Activated naive CD8-positive, alpha-beta T cell treated with anti-CD3 and anti-CD28 coated beads, Interleukin-2, amount 50 U/mL, for 24 hours (primary cell): ENCODE data around the gene MT1HL1.

Experiments
- ATAC-seq: fragments of 150-1000 bp; cut with Tn5 transposase; one replicate; pipeline ENCODE4 v1.10.0; 2021
- DNase-seq: peaks from one replicate; pipeline ENCODE4 v3.0.0; 2021
- H3K27ac Mint-ChIP-seq: one replicate; pipeline ENCODE4 v1.8.0; 2021; ENCODE audit warnings: mild to moderate bottlenecking, mixed read lengths
- H3K27me3 Mint-ChIP-seq: one replicate; pipeline ENCODE4 v1.8.0; 2021; ENCODE audit warnings: mixed read lengths
- H3K36me3 Mint-ChIP-seq: one replicate; pipeline ENCODE4 v1.8.0; 2021; ENCODE audit warnings: low read depth, mixed read lengths
- H3K4me1 Mint-ChIP-seq: one replicate; pipeline ENCODE4 v1.8.0; 2021; ENCODE audit warnings: mixed read lengths
- H3K4me3 Mint-ChIP-seq: one replicate; pipeline ENCODE4 v1.8.0; 2021; ENCODE audit warnings: mild to moderate bottlenecking, moderate library complexity, mixed read lengths
- H3K9me3 Mint-ChIP-seq: one replicate; pipeline ENCODE4 v1.8.0; 2021; ENCODE audit warnings: mixed read lengths

Gene MT1HL1

GRCh38 chr1:237033061-237033460 is 28.8 kb upstream of the MT1HL1 start:
- DNase-seq (no peak), ATAC-seq (no peak)
- Mint-ChIP-seq H3K27ac (no peak overlapping the region), H3K27me3 (peaks cover 3% of the 10 kb centered on the region), H3K4me3 (no peak overlapping the region), H3K36me3 (no peaks in the 10 kb centered on the region), H3K4me1 (no peaks in the 10 kb centered on the region), H3K9me3 (no peaks in the 10 kb centered on the region)

- Mint-ChIP-seq H3K9me3 (no peaks in the 10 kb centered on the region), H3K27me3 (peaks cover 6% of the 10 kb centered on the region), H3K27ac (no peak overlapping the region), H3K4me1 (no peaks in the 10 kb centered on the region), H3K36me3 (no peaks in the 10 kb centered on the region), H3K4me3 (no peak overlapping the region)
- DNase-seq (no peak), ATAC-seq (no peak)
Measured at GRCh38 chr1:237032029-237032428, 27.8 kb upstream of the MT1HL1 start.

- no peak overlapping the region for H3K27ac Mint-ChIP-seq
- DNase-seq (no peak), ATAC-seq (no peak)
- H3K4me1 Mint-ChIP-seq: no peaks in the 10 kb centered on the region
- no peaks in the 10 kb centered on the region for H3K9me3 Mint-ChIP-seq
- no peaks in the 10 kb centered on the region for H3K36me3 Mint-ChIP-seq
- peaks cover 6% of the 10 kb centered on the region for H3K27me3 Mint-ChIP-seq
- no peak overlapping the region for H3K4me3 Mint-ChIP-seq
Measured at GRCh38 chr1:237031480-237031879, 27.2 kb upstream of the MT1HL1 start.

GRCh38 chr1:237029850-237030535 is 25.8 kb upstream of the MT1HL1 start:
- Mint-ChIP-seq H3K27ac (no peak overlapping the region), H3K9me3 (peaks cover 5% of the 10 kb centered on the region), H3K36me3 (no peaks in the 10 kb centered on the region), H3K4me1 (no peaks in the 10 kb centered on the region), H3K4me3 (no peak overlapping the region), H3K27me3 (peaks cover 10% of the 10 kb centered on the region)
- ATAC-seq (no peak), DNase-seq (no peak)

GRCh38 chr1:237029240-237029639 is 25.0 kb upstream of the MT1HL1 start:
- no peak overlapping the region for H3K27ac Mint-ChIP-seq
- no peaks in the 10 kb centered on the region for H3K36me3 Mint-ChIP-seq
- H3K4me1 Mint-ChIP-seq: no peaks in the 10 kb centered on the region
- H3K4me3 Mint-ChIP-seq: no peak overlapping the region
- H3K9me3 Mint-ChIP-seq: peaks cover 5% of the 10 kb centered on the region
- H3K27me3 Mint-ChIP-seq: peaks cover 10% of the 10 kb centered on the region
- no peak for DNase-seq
- no peak for ATAC-seq

- no peak overlapping the region for H3K27ac Mint-ChIP-seq
- DNase-seq (no peak), ATAC-seq (no peak)
- H3K27me3 Mint-ChIP-seq: peaks cover 10% of the 10 kb centered on the region
- H3K4me3 Mint-ChIP-seq: no peak overlapping the region
- H3K4me1 Mint-ChIP-seq: no peaks in the 10 kb centered on the region
- peaks cover 5% of the 10 kb centered on the region for H3K9me3 Mint-ChIP-seq
- no peaks in the 10 kb centered on the region for H3K36me3 Mint-ChIP-seq
Measured at GRCh38 chr1:237025358-237026074, 21.3 kb upstream of the MT1HL1 start.

GRCh38 chr1:237018896-237019295 is 14.7 kb upstream of the MT1HL1 start:
- no peaks in the 10 kb centered on the region for H3K9me3 Mint-ChIP-seq
- ATAC-seq (no peak), DNase-seq (no peak)
- no peaks in the 10 kb centered on the region for H3K27me3 Mint-ChIP-seq
- H3K27ac Mint-ChIP-seq: no peak overlapping the region
- H3K4me1 Mint-ChIP-seq: no peaks in the 10 kb centered on the region
- no peak overlapping the region for H3K4me3 Mint-ChIP-seq
- H3K36me3 Mint-ChIP-seq: no peaks in the 10 kb centered on the region

- H3K9me3 Mint-ChIP-seq: no peaks in the 10 kb centered on the region
- no peaks in the 10 kb centered on the region for H3K4me1 Mint-ChIP-seq
- H3K27me3 Mint-ChIP-seq: no peaks in the 10 kb centered on the region
- no peak overlapping the region for H3K27ac Mint-ChIP-seq
- H3K4me3 Mint-ChIP-seq: no peak overlapping the region
- ATAC-seq (no peak), DNase-seq (no peak)
- H3K36me3 Mint-ChIP-seq: no peaks in the 10 kb centered on the region
Measured at GRCh38 chr1:237016626-237017025, 12.4 kb upstream of the MT1HL1 start.

GRCh38 chr1:237013608-237014007 is 9.4 kb upstream of the MT1HL1 start:
- no peaks in the 10 kb centered on the region for H3K9me3 Mint-ChIP-seq
- ATAC-seq (no peak), DNase-seq (no peak)
- no peaks in the 10 kb centered on the region for H3K36me3 Mint-ChIP-seq
- H3K4me3 Mint-ChIP-seq: no peak overlapping the region
- H3K27ac Mint-ChIP-seq: no peak overlapping the region
- no peaks in the 10 kb centered on the region for H3K4me1 Mint-ChIP-seq
- H3K27me3 Mint-ChIP-seq: peaks cover 3% of the 10 kb centered on the region

- Mint-ChIP-seq H3K27ac (no peak overlapping the region), H3K9me3 (no peaks in the 10 kb centered on the region), H3K36me3 (no peaks in the 10 kb centered on the region), H3K27me3 (peaks cover 3% of the 10 kb centered on the region), H3K4me3 (no peak overlapping the region), H3K4me1 (no peaks in the 10 kb centered on the region)
- ATAC-seq (no peak), DNase-seq (no peak)
Measured at GRCh38 chr1:237012788-237013383, 8.6 kb upstream of the MT1HL1 start.

GRCh38 chr1:237012361-237012760 is 8.1 kb upstream of the MT1HL1 start:
- Mint-ChIP-seq H3K4me3 (no peak overlapping the region), H3K9me3 (no peaks in the 10 kb centered on the region), H3K27me3 (peaks cover 3% of the 10 kb centered on the region), H3K4me1 (no peaks in the 10 kb centered on the region), H3K36me3 (no peaks in the 10 kb centered on the region), H3K27ac (no peak overlapping the region)
- DNase-seq (no peak), ATAC-seq (no peak)

GRCh38 chr1:237011432-237011831 is 7.2 kb upstream of the MT1HL1 start:
- H3K4me1 Mint-ChIP-seq: no peaks in the 10 kb centered on the region
- no peaks in the 10 kb centered on the region for H3K9me3 Mint-ChIP-seq
- H3K27ac Mint-ChIP-seq: no peak overlapping the region
- H3K27me3 Mint-ChIP-seq: peaks cover 3% of the 10 kb centered on the region
- no peaks in the 10 kb centered on the region for H3K36me3 Mint-ChIP-seq
- DNase-seq: no peak
- no peak for ATAC-seq
- no peak overlapping the region for H3K4me3 Mint-ChIP-seq

- Mint-ChIP-seq H3K4me1 (no peaks in the 10 kb centered on the region), H3K4me3 (no peak overlapping the region), H3K9me3 (no peaks in the 10 kb centered on the region), H3K27ac (no peak overlapping the region), H3K36me3 (no peaks in the 10 kb centered on the region), H3K27me3 (peaks cover 5% of the 10 kb centered on the region)
- ATAC-seq (no peak), DNase-seq (no peak)
Measured at GRCh38 chr1:237009611-237010010, 5.4 kb upstream of the MT1HL1 start.

- Mint-ChIP-seq H3K27ac (no peak overlapping the region), H3K4me3 (no peak overlapping the region), H3K4me1 (no peaks in the 10 kb centered on the region), H3K36me3 (no peaks in the 10 kb centered on the region), H3K9me3 (no peaks in the 10 kb centered on the region), H3K27me3 (peaks cover 7% of the 10 kb centered on the region)
- no peak for ATAC-seq
- DNase-seq: no peak
Measured at GRCh38 chr1:237007147-237007881, 3.1 kb upstream of the MT1HL1 start.

- H3K27ac Mint-ChIP-seq: no peak overlapping the region
- no peak for ATAC-seq
- no peak for DNase-seq
- no peaks in the 10 kb centered on the region for H3K36me3 Mint-ChIP-seq
- no peaks in the 10 kb centered on the region for H3K9me3 Mint-ChIP-seq
- H3K27me3 Mint-ChIP-seq: peaks cover 6% of the 10 kb centered on the region
- no peaks in the 10 kb centered on the region for H3K4me1 Mint-ChIP-seq
- H3K4me3 Mint-ChIP-seq: no peak overlapping the region
Measured at GRCh38 chr1:237005674-237006073, 1.4 kb upstream of the MT1HL1 start.
